Measurements from ENCODE around the gene PARL. TPM values are rescaled to one million over a fixed set of nuclear protein-coding genes. Genes with fewer than 3 reads are reported as not detected.

Gene PARL
- total and polyA plus RNA-seq, 2 donors (not counting 1 experiment from before 2014, with no cell fraction given), result 30.2 to 55.9 TPM

GRCh38 chr3:183904833-183905780, 20.4 kb upstream of the PARL start:
- no peak overlapping the region for H3K4me2 ChIP-seq (ENCODE audit: extremely low read depth, insufficient read depth, low read length)
- no peak overlapping the region for H3K4me3 ChIP-seq (replicated peaks in 1 of 4; ENCODE audit: control extremely low read depth in 1 of 4, insufficient read depth in 1 of 4, low read depth in 3 of 4, low read length in 4 of 4)
- H3K36me3 ChIP-seq (ENCODE audit: control insufficient read depth, insufficient read depth, low read length), result no peaks in the 10 kb centered on the region
- no peaks in the 10 kb centered on the region for H3K4me1 ChIP-seq (ENCODE audit: control insufficient read depth, extremely low read depth, insufficient read depth, low read length)
- no peak overlapping the region for H3K9ac ChIP-seq (ENCODE audit: insufficient read depth, low read length)
- no peak overlapping the region for H2AFZ ChIP-seq (ENCODE audit: low read length)
- no peaks in the 10 kb centered on the region for H3K9me3 ChIP-seq (ENCODE audit: control insufficient read depth, insufficient read depth, low read depth, low read length)
- no peak for DNase-seq (ENCODE audit: low read depth in 2 of 2)
- no peaks in the 10 kb centered on the region for H3K27me3 ChIP-seq (ENCODE audit: control insufficient read depth, insufficient read depth, low read length)
- no peaks in the 10 kb centered on the region for H4K20me1 ChIP-seq (ENCODE audit: control insufficient read depth, extremely low read depth, insufficient read depth, low read length)
- H3K79me2 ChIP-seq (ENCODE audit: control insufficient read depth, insufficient read depth, low read length), result no peaks in the 10 kb centered on the region
- H3K27ac ChIP-seq (ENCODE audit: insufficient read depth, low read length), result no peak overlapping the region
- TF ChIP-seq CTCF (conservative IDR thresholded peaks at IDR 0.05 in 1 of 2, IDR thresholded peaks at IDR 0.05 in 1 of 2; ENCODE audit: low read depth in 1 of 2, low read length in 2 of 2) (no peak), EZH2 (IDR thresholded peaks at IDR 0.05; ENCODE audit: low read length, missing control alignments) (no peak)

- no peak overlapping the region for H2AFZ ChIP-seq (ENCODE audit: low read length)
- H3K4me2 ChIP-seq (ENCODE audit: extremely low read depth, insufficient read depth, low read length), result no peak overlapping the region
- H3K27ac ChIP-seq (ENCODE audit: insufficient read depth, low read length), result no peak overlapping the region
- peaks cover 2% of the 10 kb centered on the region for H3K27me3 ChIP-seq (ENCODE audit: control insufficient read depth, insufficient read depth, low read length)
- no peak overlapping the region for H3K9ac ChIP-seq (ENCODE audit: insufficient read depth, low read length)
- no peaks in the 10 kb centered on the region for H3K4me1 ChIP-seq (ENCODE audit: control insufficient read depth, extremely low read depth, insufficient read depth, low read length)
- no peaks in the 10 kb centered on the region for H4K20me1 ChIP-seq (ENCODE audit: control insufficient read depth, extremely low read depth, insufficient read depth, low read length)
- no peaks in the 10 kb centered on the region for H3K9me3 ChIP-seq (ENCODE audit: control insufficient read depth, insufficient read depth, low read depth, low read length)
- H3K36me3 ChIP-seq (ENCODE audit: control insufficient read depth, insufficient read depth, low read length), result no peaks in the 10 kb centered on the region
- no peak for DNase-seq (ENCODE audit: low read depth in 2 of 2)
- TF ChIP-seq CTCF (conservative IDR thresholded peaks at IDR 0.05 in 1 of 2, IDR thresholded peaks at IDR 0.05 in 1 of 2; ENCODE audit: low read depth in 1 of 2, low read length in 2 of 2) (no peak), EZH2 (IDR thresholded peaks at IDR 0.05; ENCODE audit: low read length, missing control alignments) (no peak)
- H3K79me2 ChIP-seq (ENCODE audit: control insufficient read depth, insufficient read depth, low read length), result no peaks in the 10 kb centered on the region
- no peak overlapping the region for H3K4me3 ChIP-seq (replicated peaks in 1 of 4; ENCODE audit: control extremely low read depth in 1 of 4, insufficient read depth in 1 of 4, low read depth in 3 of 4, low read length in 4 of 4)
These were observed 13.3 kb upstream of the PARL start for GRCh38 chr3:183898028-183898431.

GRCh38 chr3:183897606-183898005, 12.9 kb upstream of the PARL start:
- no peaks in the 10 kb centered on the region for H3K79me2 ChIP-seq (ENCODE audit: control insufficient read depth, insufficient read depth, low read length)
- no peak overlapping the region for H3K27ac ChIP-seq (ENCODE audit: insufficient read depth, low read length)
- peaks cover 4% of the 10 kb centered on the region for H3K27me3 ChIP-seq (ENCODE audit: control insufficient read depth, insufficient read depth, low read length)
- H3K36me3 ChIP-seq (ENCODE audit: control insufficient read depth, insufficient read depth, low read length), result no peaks in the 10 kb centered on the region
- no peaks in the 10 kb centered on the region for H3K9me3 ChIP-seq (ENCODE audit: control insufficient read depth, insufficient read depth, low read depth, low read length)
- H3K4me3 ChIP-seq (replicated peaks in 1 of 4; ENCODE audit: control extremely low read depth in 1 of 4, insufficient read depth in 1 of 4, low read depth in 3 of 4, low read length in 4 of 4), result no peak overlapping the region
- no peak for DNase-seq (ENCODE audit: low read depth in 2 of 2)
- TF ChIP-seq CTCF (conservative IDR thresholded peaks at IDR 0.05 in 1 of 2, IDR thresholded peaks at IDR 0.05 in 1 of 2; ENCODE audit: low read depth in 1 of 2, low read length in 2 of 2) (no peak), EZH2 (IDR thresholded peaks at IDR 0.05; ENCODE audit: low read length, missing control alignments) (no peak)
- H4K20me1 ChIP-seq (ENCODE audit: control insufficient read depth, extremely low read depth, insufficient read depth, low read length), result no peaks in the 10 kb centered on the region
- no peak overlapping the region for H2AFZ ChIP-seq (ENCODE audit: low read length)
- H3K9ac ChIP-seq (ENCODE audit: insufficient read depth, low read length), result no peak overlapping the region
- H3K4me2 ChIP-seq (ENCODE audit: extremely low read depth, insufficient read depth, low read length), result no peak overlapping the region
- no peaks in the 10 kb centered on the region for H3K4me1 ChIP-seq (ENCODE audit: control insufficient read depth, extremely low read depth, insufficient read depth, low read length)
